Measurements from ENCODE around the gene AGBL1. TPM values are rescaled to one million over a fixed set of nuclear protein-coding genes. Genes with fewer than 3 reads are reported as not detected.

The AGBL1 gene
- total and polyA plus RNA-seq, 4 donors: 0.08 to 147 (median 4.7) TPM

- TF ChIP-seq, protein P1, sequence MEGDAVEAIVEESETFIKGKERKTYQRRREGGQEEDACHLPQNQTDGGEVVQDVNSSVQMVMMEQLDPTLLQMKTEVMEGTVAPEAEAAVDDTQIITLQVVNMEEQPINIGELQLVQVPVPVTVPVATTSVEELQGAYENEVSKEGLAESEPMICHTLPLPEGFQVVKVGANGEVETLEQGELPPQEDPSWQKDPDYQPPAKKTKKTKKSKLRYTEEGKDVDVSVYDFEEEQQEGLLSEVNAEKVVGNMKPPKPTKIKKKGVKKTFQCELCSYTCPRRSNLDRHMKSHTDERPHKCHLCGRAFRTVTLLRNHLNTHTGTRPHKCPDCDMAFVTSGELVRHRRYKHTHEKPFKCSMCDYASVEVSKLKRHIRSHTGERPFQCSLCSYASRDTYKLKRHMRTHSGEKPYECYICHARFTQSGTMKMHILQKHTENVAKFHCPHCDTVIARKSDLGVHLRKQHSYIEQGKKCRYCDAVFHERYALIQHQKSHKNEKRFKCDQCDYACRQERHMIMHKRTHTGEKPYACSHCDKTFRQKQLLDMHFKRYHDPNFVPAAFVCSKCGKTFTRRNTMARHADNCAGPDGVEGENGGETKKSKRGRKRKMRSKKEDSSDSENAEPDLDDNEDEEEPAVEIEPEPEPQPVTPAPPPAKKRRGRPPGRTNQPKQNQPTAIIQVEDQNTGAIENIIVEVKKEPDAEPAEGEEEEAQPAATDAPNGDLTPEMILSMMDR (IDR thresholded peaks at IDR 0.05; ENCODE audit: control extremely low read depth, extremely low read depth): no peak
- no peaks in the 10 kb centered on the region for H3K36me3 ChIP-seq (ENCODE audit: control insufficient read depth in 4 of 4, insufficient read depth in 4 of 4, low read length in 4 of 4)
- no peak overlapping the region for H3K27ac ChIP-seq (ENCODE audit: low read depth in 1 of 2, low read length in 1 of 2)
- ATAC-seq (ENCODE audit: insufficient read depth, low FRiP score) (no peak), DNase-seq (peak in 2 of 3 donors; percentile 72 to 81)
- no peaks in the 10 kb centered on the region for H3K27me3 ChIP-seq (ENCODE audit: control insufficient read depth in 3 of 3, insufficient read depth in 3 of 3, low read length in 2 of 3)
- no peak overlapping the region for H3K9ac ChIP-seq (ENCODE audit: insufficient read depth in 1 of 2, low read length in 2 of 2)
- 82 to 93% methylated on average over 1 of the region's 1 CpG for WGBS, 2 donors
- H3K4me1 ChIP-seq (ENCODE audit: control insufficient read depth in 5 of 5, insufficient read depth in 5 of 5, low read length in 5 of 5): peaks cover 0 to 23% (median 0%) of the 10 kb centered on the region in 5 donors
- no peak overlapping the region for H3K4me3 ChIP-seq
- no peaks in the 10 kb centered on the region for H3K9me3 ChIP-seq (ENCODE audit: control insufficient read depth in 4 of 4, insufficient read depth in 3 of 4, low read length in 3 of 4)
These were observed 333.5 kb downstream of the AGBL1 start for GRCh38 chr15:86413191-86413590.

GRCh38 chr15:86425746-86426145 lies 346.1 kb downstream of the AGBL1 start:
- no peak overlapping the region for H3K27ac ChIP-seq (ENCODE audit: low read depth in 1 of 2, low read length in 1 of 2)
- no peaks in the 10 kb centered on the region for H3K4me1 ChIP-seq (ENCODE audit: control insufficient read depth in 5 of 5, insufficient read depth in 5 of 5, low read length in 5 of 5)
- ATAC-seq (ENCODE audit: insufficient read depth, low FRiP score) (no peak), DNase-seq (no peak)
- no peaks in the 10 kb centered on the region for H3K27me3 ChIP-seq (ENCODE audit: control insufficient read depth in 3 of 3, insufficient read depth in 3 of 3, low read length in 2 of 3)
- no peaks in the 10 kb centered on the region for H3K36me3 ChIP-seq (ENCODE audit: control insufficient read depth in 4 of 4, insufficient read depth in 4 of 4, low read length in 4 of 4)
- peaks cover 0 to 6% (median 0%) of the 10 kb centered on the region in 4 donors for H3K9me3 ChIP-seq (ENCODE audit: control insufficient read depth in 4 of 4, insufficient read depth in 3 of 4, low read length in 3 of 4)
- 92 to 94% methylated on average over 3 of the region's 3 CpGs for WGBS, 2 donors
- H3K9ac ChIP-seq (ENCODE audit: insufficient read depth in 1 of 2, low read length in 2 of 2): no peak overlapping the region
- no peak overlapping the region for H3K4me3 ChIP-seq
- TF ChIP-seq, protein P1 (IDR thresholded peaks at IDR 0.05; ENCODE audit: control extremely low read depth, extremely low read depth): no peak

DNA sequence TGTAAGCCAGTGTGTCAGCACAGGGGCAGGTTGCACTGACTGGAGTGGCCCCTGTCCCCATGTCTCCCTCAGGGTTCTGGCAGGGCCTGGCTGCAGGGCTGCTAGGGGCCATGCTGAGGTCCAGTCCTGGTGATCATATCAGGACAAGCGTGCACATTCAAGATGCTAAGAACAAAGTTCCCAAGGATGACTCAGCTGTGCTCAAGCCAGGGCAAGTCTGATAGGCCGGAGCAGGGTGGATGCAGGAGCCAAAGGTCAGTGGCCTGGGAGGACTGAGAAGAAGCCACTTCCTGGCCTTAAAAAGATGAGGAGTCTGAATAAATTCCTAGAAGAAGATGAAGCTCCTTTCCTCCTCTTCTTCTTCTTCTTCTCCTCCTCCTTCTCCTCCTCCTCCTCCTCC lies 353.2 kb downstream of the AGBL1 start:
- WGBS, 2 donors: 78 to 89% methylated on average over 2 of the region's 2 CpGs
- Histone ChIP-seq H3K4me1 (ENCODE audit: control insufficient read depth in 5 of 5, insufficient read depth in 5 of 5, low read length in 5 of 5) (peaks cover 0 to 4% (median 0%) of the 10 kb centered on the region in 5 donors), H3K9me3 (ENCODE audit: control insufficient read depth in 4 of 4, insufficient read depth in 3 of 4, low read length in 3 of 4) (peaks cover 0 to 2% (median 0%) of the 10 kb centered on the region in 4 donors), H3K4me3 (no peak overlapping the region), H3K9ac (ENCODE audit: insufficient read depth in 1 of 2, low read length in 2 of 2) (no peak overlapping the region), H3K36me3 (ENCODE audit: control insufficient read depth in 4 of 4, insufficient read depth in 4 of 4, low read length in 4 of 4) (no peaks in the 10 kb centered on the region), H3K27me3 (ENCODE audit: control insufficient read depth in 3 of 3, insufficient read depth in 3 of 3, low read length in 2 of 3) (no peaks in the 10 kb centered on the region), H3K27ac (ENCODE audit: low read depth in 1 of 2, low read length in 1 of 2) (no peak overlapping the region)
- ATAC-seq (ENCODE audit: insufficient read depth, low FRiP score) (no peak), DNase-seq (no peak)
- TF ChIP-seq, protein P1 (IDR thresholded peaks at IDR 0.05; ENCODE audit: control extremely low read depth, extremely low read depth): no peak

- Histone ChIP-seq H3K9me3 (ENCODE audit: control insufficient read depth in 4 of 4, insufficient read depth in 3 of 4, low read length in 3 of 4) (peaks cover 0 to 2% (median 0%) of the 10 kb centered on the region in 4 donors), H3K4me3 (no peak overlapping the region), H3K9ac (ENCODE audit: insufficient read depth in 1 of 2, low read length in 2 of 2) (no peak overlapping the region), H3K27me3 (ENCODE audit: control insufficient read depth in 3 of 3, insufficient read depth in 3 of 3, low read length in 2 of 3) (no peaks in the 10 kb centered on the region), H3K27ac (ENCODE audit: low read depth in 1 of 2, low read length in 1 of 2) (no peak overlapping the region), H3K4me1 (ENCODE audit: control insufficient read depth in 5 of 5, insufficient read depth in 5 of 5, low read length in 5 of 5) (peaks cover 0 to 6% (median 2%) of the 10 kb centered on the region in 5 donors), H3K36me3 (ENCODE audit: control insufficient read depth in 4 of 4, insufficient read depth in 4 of 4, low read length in 4 of 4) (no peaks in the 10 kb centered on the region)
- 58 to 67% methylated on average over 4 of the region's 4 CpGs for WGBS, 2 donors
- ATAC-seq (ENCODE audit: insufficient read depth, low FRiP score): no peak
- TF ChIP-seq, protein P1 (IDR thresholded peaks at IDR 0.05; ENCODE audit: control extremely low read depth, extremely low read depth): no peak
- peak in 1 of 3 donors; percentile 23 for DNase-seq
These were observed 354.3 kb downstream of the AGBL1 start for GRCh38 chr15:86433983-86434382.
